K562 (cell line): ENCODE measurements around the gene BEST3. TPM values are rescaled to one million over a fixed set of nuclear protein-coding genes. Genes with fewer than 3 reads are reported as not detected.
A peak's percentile ranks its signal among the peaks of the same experiment; 100 is the strongest.

ENCODE experiments used
- ATF3 ChIP-seq, 2 experiments: fragments of 450-650 bp in 1 of 2; sonication (generic) in 1 of 2; formaldehyde crosslinking in 1 of 2; IDR thresholded peaks in 1 of 2; conservative IDR thresholded peaks in 1 of 2; 2 replicates each; pipeline versions ENCODE4 v1.6.1 to v1.8.1; 2016 to 2023; ENCODE audit warnings: mild to moderate bottlenecking in 2 of 2, moderate library complexity in 2 of 2, inconsistent platforms in 1 of 2, missing genetic modification reagents in 1 of 2
- DPF2 ChIP-seq: fragments of 450-650 bp; IDR thresholded peaks from 2 replicates; pipeline ENCODE4 v1.6.1; 2016
- EGR1 ChIP-seq: fragments of 450-650 bp; conservative IDR thresholded peaks from 2 replicates; pipeline ENCODE4 v1.6.1; 2017; ENCODE audit warnings: mild to moderate bottlenecking
- EWSR1 ChIP-seq: fragments of 450-650 bp; IDR thresholded peaks from 2 replicates; pipeline ENCODE4 v1.6.1; 2018; ENCODE audit warnings: borderline replicate concordance, mild to moderate bottlenecking, low read depth, moderate library complexity; ENCODE audit not compliant: partially characterized antibody
- FOXK1 ChIP-seq: sonication (generic); formaldehyde crosslinking; IDR thresholded peaks from 2 replicates; pipeline ENCODE4 v1.8.0; 2022; ENCODE audit warnings: missing genetic modification reagents, mild to moderate bottlenecking, borderline replicate concordance
- HDAC2 ChIP-seq: fragments of 450-650 bp; IDR thresholded peaks from 2 replicates; pipeline ENCODE4 v1.6.1; 2016; ENCODE audit warnings: mild to moderate bottlenecking
- MAFF ChIP-seq: IDR thresholded peaks from 2 replicates; pipeline ENCODE4 v1.6.1; 2012; ENCODE audit warnings: low read length, improper control_type of control experiment
- MAFK ChIP-seq: IDR thresholded peaks from 2 replicates; pipeline ENCODE4 v1.6.1; 2011; ENCODE audit warnings: low read length, improper control_type of control experiment
- MEF2A ChIP-seq: IDR thresholded peaks from 2 replicates; pipeline ENCODE4 v1.6.1; 2011; ENCODE audit warnings: low read depth, mild to moderate bottlenecking, low read length, moderate library complexity; ENCODE audit not compliant: control insufficient read depth
- MTF1 ChIP-seq: fragments of 250-450 bp; sonication (Bioruptor Pico); IDR thresholded peaks from 2 replicates; pipeline ENCODE4 v1.9.0; 2021; ENCODE audit warnings: moderate library complexity, mild to moderate bottlenecking, inconsistent platforms, borderline replicate concordance
- RAD51 ChIP-seq: fragments of 450-650 bp; IDR thresholded peaks from 2 replicates; pipeline ENCODE4 v1.7.1; 2016; ENCODE audit warnings: low read depth, mild to moderate bottlenecking, borderline replicate concordance
- SMARCC2 ChIP-seq: fragments of 450-650 bp; IDR thresholded peaks from 2 replicates; pipeline ENCODE4 v1.6.1; 2017; ENCODE audit warnings: antibody characterized with exemption, moderate library complexity, mild to moderate bottlenecking, low read depth
- SMARCE1 ChIP-seq: fragments of 450-650 bp; IDR thresholded peaks from 2 replicates; pipeline ENCODE4 v1.7.1; 2016; ENCODE audit warnings: mild to moderate bottlenecking
- SPI1 ChIP-seq: IDR thresholded peaks from 2 replicates; pipeline ENCODE4 v1.6.1; 2011; ENCODE audit warnings: low read depth, low read length, control low read depth, borderline replicate concordance
- ZNF311 ChIP-seq: fragments of 250-450 bp; sonication (Bioruptor Pico); IDR thresholded peaks from 2 replicates; pipeline ENCODE4 v1.4.0; 2020; ENCODE audit warnings: mild to moderate bottlenecking, moderate library complexity
- polyA plus RNA-seq, 8 experiments: library from polyadenylated mRNA; depleted of rRNA in 4 of 8; stranded (reverse) in 5 of 8; unstranded in 3 of 8; fragments of >200 nt; fragmentation: Nextera tagmentation in 2 of 8; fragmentation: Illumina TruSeq in 1 of 8; extraction: Ambion mirVana in 2 of 8; extraction: Trizol in 1 of 8; gene quantifications; 2 replicates each; pipeline versions ENCODE4 v1.2.1 to v1.2.3, GENCODE V29; 2011 to 2014; ENCODE audit warnings: inconsistent platforms in 1 of 8, missing spikeins in 1 of 8
- total RNA-seq, 7 experiments: library from RNA; depleted of rRNA in 6 of 7; stranded (reverse); fragments of >200 nt in 6 of 7; fragmentation: Illumina TruSeq in 2 of 7; extraction: Trizol in 2 of 7; gene quantifications; 2 replicates each; pipeline versions ENCODE4 v1.2.1 to v1.2.3, GENCODE V29; 2011 to 2021; ENCODE audit warnings: low replicate concordance in 1 of 7
- TF ChIP-seq, protein P1 (sequence below): fragments of 450-650 bp; IDR thresholded peaks from 2 replicates; pipeline ENCODE4 v1.6.1; 2017; ENCODE audit warnings: antibody characterized with exemption, mild to moderate bottlenecking
- TF ChIP-seq, protein P2 (sequence below), 2 experiments: IDR thresholded peaks in 1 of 2; conservative IDR thresholded peaks in 1 of 2; 2 replicates each; pipeline ENCODE4 v1.6.1; 2016; ENCODE audit warnings: low read depth in 2 of 2, mild to moderate bottlenecking in 1 of 2, missing compliant biosample characterization in 1 of 2, missing genetic modification characterization in 1 of 2, moderate library complexity in 1 of 2
- TF ChIP-seq, protein P3 (sequence below): fragments of 450-650 bp; IDR thresholded peaks from 2 replicates; pipeline ENCODE4 v1.6.1; 2016; ENCODE audit warnings: low read depth, mild to moderate bottlenecking, moderate library complexity

Gene BEST3
- total and polyA plus RNA-seq, 9 of the 15 experiments (the other 6 are each of a cell fraction or from before 2014, with no cell fraction given), result 0.15 TPM; not detected in 8

GRCh38 chr12:69688471-69689427 lies 10.4 kb downstream of the BEST3 start (continued):
- TF ChIP-seq, protein P1, sequence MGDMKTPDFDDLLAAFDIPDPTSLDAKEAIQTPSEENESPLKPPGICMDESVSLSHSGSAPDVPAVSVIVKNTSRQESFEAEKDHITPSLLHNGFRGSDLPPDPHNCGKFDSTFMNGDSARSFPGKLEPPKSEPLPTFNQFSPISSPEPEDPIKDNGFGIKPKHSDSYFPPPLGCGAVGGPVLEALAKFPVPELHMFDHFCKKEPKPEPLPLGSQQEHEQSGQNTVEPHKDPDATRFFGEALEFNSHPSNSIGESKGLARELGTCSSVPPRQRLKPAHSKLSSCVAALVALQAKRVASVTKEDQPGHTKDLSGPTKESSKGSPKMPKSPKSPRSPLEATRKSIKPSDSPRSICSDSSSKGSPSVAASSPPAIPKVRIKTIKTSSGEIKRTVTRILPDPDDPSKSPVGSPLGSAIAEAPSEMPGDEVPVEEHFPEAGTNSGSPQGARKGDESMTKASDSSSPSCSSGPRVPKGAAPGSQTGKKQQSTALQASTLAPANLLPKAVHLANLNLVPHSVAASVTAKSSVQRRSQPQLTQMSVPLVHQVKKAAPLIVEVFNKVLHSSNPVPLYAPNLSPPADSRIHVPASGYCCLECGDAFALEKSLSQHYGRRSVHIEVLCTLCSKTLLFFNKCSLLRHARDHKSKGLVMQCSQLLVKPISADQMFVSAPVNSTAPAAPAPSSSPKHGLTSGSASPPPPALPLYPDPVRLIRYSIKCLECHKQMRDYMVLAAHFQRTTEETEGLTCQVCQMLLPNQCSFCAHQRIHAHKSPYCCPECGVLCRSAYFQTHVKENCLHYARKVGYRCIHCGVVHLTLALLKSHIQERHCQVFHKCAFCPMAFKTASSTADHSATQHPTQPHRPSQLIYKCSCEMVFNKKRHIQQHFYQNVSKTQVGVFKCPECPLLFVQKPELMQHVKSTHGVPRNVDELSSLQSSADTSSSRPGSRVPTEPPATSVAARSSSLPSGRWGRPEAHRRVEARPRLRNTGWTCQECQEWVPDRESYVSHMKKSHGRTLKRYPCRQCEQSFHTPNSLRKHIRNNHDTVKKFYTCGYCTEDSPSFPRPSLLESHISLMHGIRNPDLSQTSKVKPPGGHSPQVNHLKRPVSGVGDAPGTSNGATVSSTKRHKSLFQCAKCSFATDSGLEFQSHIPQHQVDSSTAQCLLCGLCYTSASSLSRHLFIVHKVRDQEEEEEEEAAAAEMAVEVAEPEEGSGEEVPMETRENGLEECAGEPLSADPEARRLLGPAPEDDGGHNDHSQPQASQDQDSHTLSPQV, result 0 out of 2 replicates have a peak, but pooled peaks have one; percentile 68
- TF ChIP-seq, protein P2, sequence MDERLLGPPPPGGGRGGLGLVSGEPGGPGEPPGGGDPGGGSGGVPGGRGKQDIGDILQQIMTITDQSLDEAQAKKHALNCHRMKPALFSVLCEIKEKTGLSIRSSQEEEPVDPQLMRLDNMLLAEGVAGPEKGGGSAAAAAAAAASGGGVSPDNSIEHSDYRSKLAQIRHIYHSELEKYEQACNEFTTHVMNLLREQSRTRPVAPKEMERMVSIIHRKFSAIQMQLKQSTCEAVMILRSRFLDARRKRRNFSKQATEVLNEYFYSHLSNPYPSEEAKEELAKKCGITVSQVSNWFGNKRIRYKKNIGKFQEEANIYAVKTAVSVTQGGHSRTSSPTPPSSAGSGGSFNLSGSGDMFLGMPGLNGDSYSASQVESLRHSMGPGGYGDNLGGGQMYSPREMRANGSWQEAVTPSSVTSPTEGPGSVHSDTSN (CRISPR knock-in tag; IDR thresholded peaks at IDR 0.05; ENCODE audit: low read depth), result no peak
- TF ChIP-seq, protein P2 (tag; conservative IDR thresholded peaks at IDR 0.05; ENCODE audit: low read depth), result no peak
- TF ChIP-seq RAD51 (no peak), FOXK1 (no peak), SPI1 (no peak), ATF3 (IDR thresholded peaks at IDR 0.05) (peak; percentile 85), ATF3 (CRISPR knock-in tag; conservative IDR thresholded peaks at IDR 0.05) (0 out of 2 replicates have a peak, but pooled peaks have one; percentile 31), SMARCE1 (peak; percentile 69; the same call in 1 of the 2 replicates), ZNF311 (CRISPR knock-in tag) (no peak), EGR1 (no peak), HDAC2 (no peak), MAFF (no peak), SMARCC2 (no peak), EWSR1 (no peak), MTF1 (CRISPR knock-in tag) (no peak), MAFK (peak; percentile 32; the same call in 1 of the 2 replicates), MEF2A (no peak), DPF2 (peak; percentile 67)
- TF ChIP-seq, protein P3, sequence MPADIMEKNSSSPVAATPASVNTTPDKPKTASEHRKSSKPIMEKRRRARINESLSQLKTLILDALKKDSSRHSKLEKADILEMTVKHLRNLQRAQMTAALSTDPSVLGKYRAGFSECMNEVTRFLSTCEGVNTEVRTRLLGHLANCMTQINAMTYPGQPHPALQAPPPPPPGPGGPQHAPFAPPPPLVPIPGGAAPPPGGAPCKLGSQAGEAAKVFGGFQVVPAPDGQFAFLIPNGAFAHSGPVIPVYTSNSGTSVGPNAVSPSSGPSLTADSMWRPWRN, result no peak
